GM19239 (cell line): ENCODE results near the gene TYROBP.
"Not testable (repeated sequence)": the region's sequence is repeated elsewhere in the genome, so short reads cannot be mapped to it uniquely, and the experiment has no call there.

Experiments used
- DNase-seq: peaks from one replicate; pipeline ENCODE4 v3.0.0; 2011; ENCODE audit warnings: low spot score; ENCODE audit not compliant: insufficient read length
- FAIRE-seq: peaks from 2 replicates; lab custom pipeline; 2011; peaks lifted over from hg19 to GRCh38; lab: Jason Lieb, UNC

The TYROBP gene

GRCh38 chr19:35901854-35902661 is 6.0 kb downstream of the TYROBP start, which contains the start of gene HCST:
Gene HCST, plus strand, starts transcription at chr19:35902529. Its CDS starts 65 bp downstream, at chr19:35902594.
- peak; percentile 91 for FAIRE-seq

GRCh38 chr19:35901055-35901644 is 6.9 kb downstream of the TYROBP start:
- FAIRE-seq (no peak), DNase-seq (no peak)

More at GRCh38 chr19:35901854-35902661, 6.0 kb downstream of the TYROBP start, which contains the start of gene HCST:
- no peak for DNase-seq

GRCh38 chr19:35899547-35900214 is 8.4 kb downstream of the TYROBP start:
- DNase-seq: peak; percentile 87

GRCh38 chr19:35898499-35898809 is 9.6 kb downstream of the TYROBP start:
- no peak for FAIRE-seq

More at GRCh38 chr19:35899547-35900214, 8.4 kb downstream of the TYROBP start:
- peak; percentile 98 for FAIRE-seq

GRCh38 chr19:35897706-35898451 is 10.2 kb downstream of the TYROBP start:
- FAIRE-seq (no peak), DNase-seq (no peak)

More at GRCh38 chr19:35898499-35898809, 9.6 kb downstream of the TYROBP start:
- DNase-seq: no peak

GRCh38 chr19:35896643-35897040 is 11.5 kb downstream of the TYROBP start:
- DNase-seq (no peak), FAIRE-seq (no peak)

- DNase-seq (no peak), FAIRE-seq (no peak)
Measured at GRCh38 chr19:35895911-35896642, 12.0 kb downstream of the TYROBP start.

- FAIRE-seq (no peak), DNase-seq (no peak)
Measured at GRCh38 chr19:35894342-35894741, 13.8 kb downstream of the TYROBP start.

GRCh38 chr19:35891819-35892218 is 16.3 kb downstream of the TYROBP start:
- not testable (repeated sequence) for FAIRE-seq, DNase-seq

GRCh38 chr19:35890113-35890650 is 17.9 kb downstream of the TYROBP start:
- no peak for DNase-seq
- FAIRE-seq: no peak

GRCh38 chr19:35889370-35890112 is 18.6 kb downstream of the TYROBP start:
- DNase-seq (no peak), FAIRE-seq (no peak)

- DNase-seq (no peak), FAIRE-seq (no peak)
Measured at GRCh38 chr19:35888398-35888797, 19.7 kb downstream of the TYROBP start.

- FAIRE-seq (no peak), DNase-seq (no peak)
Measured at GRCh38 chr19:35887197-35887596, 20.9 kb downstream of the TYROBP start.

- DNase-seq (no peak), FAIRE-seq (no peak)
Measured at GRCh38 chr19:35885904-35886303, 22.2 kb downstream of the TYROBP start.

GRCh38 chr19:35885225-35885738 is 22.8 kb downstream of the TYROBP start:
- FAIRE-seq: no peak
- no peak for DNase-seq

GRCh38 chr19:35883882-35884281 is 24.2 kb downstream of the TYROBP start:
- FAIRE-seq (no peak), DNase-seq (no peak)

- peak; percentile 86 for FAIRE-seq
- DNase-seq: no peak
Measured at GRCh38 chr19:35882114-35882832, 25.8 kb downstream of the TYROBP start.

- FAIRE-seq (peak; percentile 73), DNase-seq (no peak)
Measured at GRCh38 chr19:35879770-35880317, 28.3 kb downstream of the TYROBP start.
